Epidermal melanocyte (primary cell): ENCODE measurements around the gene RASL10A.

ENCODE experiments used
- DNase-seq: peaks from one replicate; pipeline ENCODE4 v3.0.0; 2011; ENCODE audit warnings: low spot score; ENCODE audit not compliant: insufficient read length

The RASL10A gene

GRCh38 chr22:29323641-29324040 lies 8.1 kb upstream of the RASL10A start:
- DNase-seq: no peak

GRCh38 chr22:29320546-29320945 lies 5.0 kb upstream of the RASL10A start:
- no peak for DNase-seq

- no peak for DNase-seq
These were observed 3.6 kb upstream of the RASL10A start for GRCh38 chr22:29319072-29319471.

- DNase-seq: no peak
These were observed 2.4 kb upstream of the RASL10A start for GRCh38 chr22:29317827-29318454.

- DNase-seq: peak; percentile 4
These were observed 788 bp upstream of the RASL10A start for GRCh38 chr22:29316141-29316828.

GRCh38 chr22:29314537-29315285 lies 786 bp downstream of the RASL10A start:
- peak; percentile 16 for DNase-seq

GRCh38 chr22:29313576-29314466 lies 1.7 kb downstream of the RASL10A start:
- DNase-seq: peak; percentile 16

- peak; percentile 37 for DNase-seq
These were observed 2.3 kb downstream of the RASL10A start for GRCh38 chr22:29313126-29313575.

GRCh38 chr22:29312218-29313125 lies 3.0 kb downstream of the RASL10A start:
- DNase-seq: peak; percentile 17

GRCh38 chr22:29311464-29312217 lies 3.9 kb downstream of the RASL10A start:
- DNase-seq: peak; percentile 14

- DNase-seq: peak; percentile 99
These were observed 4.6 kb downstream of the RASL10A start for GRCh38 chr22:29310863-29311339.

GRCh38 chr22:29310065-29310862 lies 5.2 kb downstream of the RASL10A start:
- DNase-seq: no peak

GRCh38 chr22:29309332-29310064 lies 6.0 kb downstream of the RASL10A start:
- no peak for DNase-seq

GRCh38 chr22:29308791-29309262 lies 6.7 kb downstream of the RASL10A start:
- DNase-seq: no peak

GRCh38 chr22:29308148-29308790 lies 7.2 kb downstream of the RASL10A start:
- DNase-seq: no peak

- no peak for DNase-seq
These were observed 7.8 kb downstream of the RASL10A start for GRCh38 chr22:29307596-29308147.
